OCI-LY7 (cell line): ENCODE results near the gene EPSTI1. TPM values are rescaled to one million over a fixed set of nuclear protein-coding genes. Genes with fewer than 3 reads are reported as not detected.

Source experiments
- BruUV-seq: library from RNA; stranded (reverse); fragments of 400-500 nt; replicated peaks from 2 replicates; lab custom pipeline; 2021; lab: Mats Ljungman, UMichigan
- CTCF ChIA-PET: fragments of 300-600 bp; sonication (Branson Sonifier 250); formaldehyde crosslinking; loops from one replicate; lab custom pipeline; 2022; ENCODE audit warnings: antibody characterized with exemption; ENCODE audit not compliant: unreplicated experiment; lab: Charles Lee
- POLR2A ChIA-PET: fragments of 300-600 bp; sonication (Branson Sonifier 250); formaldehyde crosslinking; loops from one replicate; lab custom pipeline; 2022; ENCODE audit warnings: antibody characterized with exemption; lab: Charles Lee
- DNase-seq: peaks from one replicate; pipeline ENCODE4 v3.0.0-alpha.2; 2015; ENCODE audit warnings: low spot score
- H2AFZ ChIP-seq: fragments of 200-600 bp; sonication (generic), shearing (Covaris generic); 2 replicates; pipeline ENCODE4 v1.6.1; 2014; ENCODE audit warnings: mild to moderate bottlenecking, antibody characterized with exemption, low read length, moderate library complexity
- H3K27ac ChIP-seq: fragments of 200-600 bp; sonication (generic); 2 replicates; pipeline ENCODE4 v1.5.1; 2014; ENCODE audit warnings: mixed run types, low read depth, mild to moderate bottlenecking, moderate library complexity, low read length, inconsistent platforms; ENCODE audit not compliant: poor library complexity, severe bottlenecking
- H3K36me3 ChIP-seq: fragments of 200-600 bp; sonication (generic); 2 replicates; pipeline ENCODE4 v1.6.1; 2014; ENCODE audit warnings: mild to moderate bottlenecking, antibody characterized with exemption, low read length, moderate library complexity, mixed read lengths; ENCODE audit not compliant: insufficient read depth
- H3K4me1 ChIP-seq: fragments of 200-600 bp; sonication (generic); 2 replicates; pipeline ENCODE4 v1.5.1; 2014; ENCODE audit warnings: mild to moderate bottlenecking, low read length; ENCODE audit not compliant: insufficient read depth, poor library complexity, severe bottlenecking
- H3K4me2 ChIP-seq: fragments of 200-600 bp; sonication (generic); 2 replicates; pipeline ENCODE4 v1.6.1; 2014; ENCODE audit warnings: mild to moderate bottlenecking, low read length
- H3K4me3 ChIP-seq: fragments of 200-600 bp; sonication (generic); 2 replicates; pipeline ENCODE4 v1.5.1; 2014; ENCODE audit warnings: mild to moderate bottlenecking, low read depth, low read length; ENCODE audit not compliant: poor library complexity, severe bottlenecking
- H3K79me2 ChIP-seq: fragments of 200-600 bp; sonication (generic); 2 replicates; pipeline ENCODE4 v1.6.1; 2016; ENCODE audit warnings: low read depth, mild to moderate bottlenecking, low read length, moderate library complexity, mixed read lengths; ENCODE audit not compliant: insufficient read depth
- H3K9me2 ChIP-seq: fragments of 200-600 bp; sonication (generic); 2 replicates; pipeline ENCODE4 v1.6.1; 2016; ENCODE audit warnings: mild to moderate bottlenecking, low read length, mixed read lengths; ENCODE audit not compliant: insufficient read depth
- H3K9me3 ChIP-seq: fragments of 200-600 bp; sonication (generic); 2 replicates; pipeline ENCODE4 v1.6.1; 2014; ENCODE audit warnings: mild to moderate bottlenecking, mixed run types, low read length, mixed read lengths
- H4K20me1 ChIP-seq: fragments of 200-600 bp; sonication (generic); 2 replicates; pipeline ENCODE4 v1.6.1; 2014; ENCODE audit warnings: mild to moderate bottlenecking, antibody characterized with exemption, low read length, moderate library complexity, mixed read lengths; ENCODE audit not compliant: insufficient read depth
- EZH2phosphoT487 ChIP-seq: fragments of 200-600 bp; sonication (generic); IDR thresholded peaks from 2 replicates; pipeline ENCODE4 v1.6.1; 2018; ENCODE audit warnings: low read depth, borderline replicate concordance, mild to moderate bottlenecking, mixed run types, antibody characterized with exemption, low read length, moderate library complexity, mixed read lengths
- intact Hi-C: fragments of 100-400 bp; cut with micrococcal nuclease; formaldehyde crosslinking; loops from one replicate; pipeline ENCODE4 v1.10.0; 2022; ENCODE audit not compliant: unreplicated experiment
- total RNA-seq, 2 experiments: library from RNA; depleted of rRNA in 1 of 2; stranded (reverse); fragments of >200 nt in 1 of 2; shearing (Covaris generic) in 1 of 2; gene quantifications; 2 replicates each; pipeline ENCODE4 v1.2.3, GENCODE V29; 2014 to 2022
- TF ChIP-seq, protein P1 (sequence below): fragments of 200-600 bp; sonication (generic); conservative IDR thresholded peaks from 2 replicates; pipeline ENCODE4 v1.5.1; 2014; ENCODE audit warnings: mild to moderate bottlenecking, antibody characterized with exemption, low read length, moderate library complexity, mixed read lengths

Gene EPSTI1
- total RNA-seq, 2 experiments from 2014 or later, result 0.49 to 2.1 TPM

DNA sequence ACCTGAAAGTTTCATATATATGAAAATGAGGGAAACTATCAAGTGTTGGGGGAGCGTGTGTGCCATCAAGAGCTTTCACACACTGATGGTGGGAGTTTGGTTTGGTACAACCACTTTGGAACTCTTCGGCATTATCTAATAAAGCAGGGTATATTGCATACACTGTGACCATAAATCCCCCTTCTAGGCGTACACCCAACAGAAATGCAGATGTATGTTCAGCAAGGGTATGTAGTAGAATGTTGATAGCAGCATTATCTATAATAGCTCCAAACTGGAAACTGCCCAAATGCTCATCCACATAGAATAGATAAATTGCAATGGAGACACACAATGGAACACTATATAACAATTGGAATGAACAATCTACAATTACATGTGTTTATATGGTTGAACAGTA, 139.9 kb downstream of the EPSTI1 start:
- H3K9me2 ChIP-seq, result no peaks in the 10 kb centered on the region
- H3K9me3 ChIP-seq, result no peaks in the 10 kb centered on the region
- BruUV-seq, result no TSS peak
- CTCF ChIA-PET, result no interaction called here
- no peaks in the 10 kb centered on the region for H4K20me1 ChIP-seq
- H3K27ac ChIP-seq, result no peak overlapping the region
- H3K36me3 ChIP-seq, result no peaks in the 10 kb centered on the region
- DNase-seq, result no peak
- no peak overlapping the region for H2AFZ ChIP-seq
- no peaks in the 10 kb centered on the region for H3K79me2 ChIP-seq
- TF ChIP-seq EZH2phosphoT487, result no peak
- TF ChIP-seq, protein P1, sequence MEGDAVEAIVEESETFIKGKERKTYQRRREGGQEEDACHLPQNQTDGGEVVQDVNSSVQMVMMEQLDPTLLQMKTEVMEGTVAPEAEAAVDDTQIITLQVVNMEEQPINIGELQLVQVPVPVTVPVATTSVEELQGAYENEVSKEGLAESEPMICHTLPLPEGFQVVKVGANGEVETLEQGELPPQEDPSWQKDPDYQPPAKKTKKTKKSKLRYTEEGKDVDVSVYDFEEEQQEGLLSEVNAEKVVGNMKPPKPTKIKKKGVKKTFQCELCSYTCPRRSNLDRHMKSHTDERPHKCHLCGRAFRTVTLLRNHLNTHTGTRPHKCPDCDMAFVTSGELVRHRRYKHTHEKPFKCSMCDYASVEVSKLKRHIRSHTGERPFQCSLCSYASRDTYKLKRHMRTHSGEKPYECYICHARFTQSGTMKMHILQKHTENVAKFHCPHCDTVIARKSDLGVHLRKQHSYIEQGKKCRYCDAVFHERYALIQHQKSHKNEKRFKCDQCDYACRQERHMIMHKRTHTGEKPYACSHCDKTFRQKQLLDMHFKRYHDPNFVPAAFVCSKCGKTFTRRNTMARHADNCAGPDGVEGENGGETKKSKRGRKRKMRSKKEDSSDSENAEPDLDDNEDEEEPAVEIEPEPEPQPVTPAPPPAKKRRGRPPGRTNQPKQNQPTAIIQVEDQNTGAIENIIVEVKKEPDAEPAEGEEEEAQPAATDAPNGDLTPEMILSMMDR, result no peak
- H3K4me1 ChIP-seq, result no peaks in the 10 kb centered on the region
- POLR2A ChIA-PET, result interaction anchor here (0.5 to 1.0 kb wide), 2 partner anchors 14 to 258 kb away, joined by 3 read pairs; no protein-coding TSS in a partner anchor
- no peak overlapping the region for H3K4me2 ChIP-seq
- intact Hi-C loops, result no loop called here
- H3K4me3 ChIP-seq, result no peak overlapping the region

DNA sequence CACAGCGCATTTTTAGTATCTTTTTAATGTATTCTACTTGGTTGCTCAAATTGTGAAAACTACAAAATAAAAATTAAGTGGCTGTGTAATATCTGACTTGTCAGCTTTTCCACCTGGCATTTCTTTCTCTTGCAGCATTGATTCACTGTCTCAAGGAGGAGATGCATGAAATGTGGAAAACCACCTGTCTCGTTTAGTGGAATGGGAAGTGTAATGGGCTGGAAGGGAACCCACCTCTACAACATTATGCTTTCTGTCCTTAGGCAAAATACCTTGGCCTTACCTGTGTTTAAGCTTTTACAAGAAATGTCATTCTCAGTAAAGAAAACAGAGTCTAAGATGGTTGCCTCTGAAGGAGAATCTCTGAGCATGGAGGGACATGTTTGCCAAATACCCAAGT, 142.8 kb downstream of the EPSTI1 start:
- H3K79me2 ChIP-seq, result no peaks in the 10 kb centered on the region
- intact Hi-C loops, result no loop called here
- CTCF ChIA-PET, result no interaction called here
- no peak for DNase-seq
- no peak overlapping the region for H3K4me3 ChIP-seq
- H4K20me1 ChIP-seq, result no peaks in the 10 kb centered on the region
- no peaks in the 10 kb centered on the region for H3K9me2 ChIP-seq
- no peaks in the 10 kb centered on the region for H3K4me1 ChIP-seq
- H3K36me3 ChIP-seq, result no peaks in the 10 kb centered on the region
- H3K9me3 ChIP-seq, result no peaks in the 10 kb centered on the region
- POLR2A ChIA-PET, result interaction anchor here (0.9 kb wide), 1 partner anchor 12 kb away, joined by 3 read pairs; no protein-coding TSS in a partner anchor
- no TSS peak for BruUV-seq
- TF ChIP-seq EZH2phosphoT487, result no peak
- TF ChIP-seq, protein P1, result no peak
- no peak overlapping the region for H3K27ac ChIP-seq
- H2AFZ ChIP-seq, result no peak overlapping the region
- no peak overlapping the region for H3K4me2 ChIP-seq

DNA sequence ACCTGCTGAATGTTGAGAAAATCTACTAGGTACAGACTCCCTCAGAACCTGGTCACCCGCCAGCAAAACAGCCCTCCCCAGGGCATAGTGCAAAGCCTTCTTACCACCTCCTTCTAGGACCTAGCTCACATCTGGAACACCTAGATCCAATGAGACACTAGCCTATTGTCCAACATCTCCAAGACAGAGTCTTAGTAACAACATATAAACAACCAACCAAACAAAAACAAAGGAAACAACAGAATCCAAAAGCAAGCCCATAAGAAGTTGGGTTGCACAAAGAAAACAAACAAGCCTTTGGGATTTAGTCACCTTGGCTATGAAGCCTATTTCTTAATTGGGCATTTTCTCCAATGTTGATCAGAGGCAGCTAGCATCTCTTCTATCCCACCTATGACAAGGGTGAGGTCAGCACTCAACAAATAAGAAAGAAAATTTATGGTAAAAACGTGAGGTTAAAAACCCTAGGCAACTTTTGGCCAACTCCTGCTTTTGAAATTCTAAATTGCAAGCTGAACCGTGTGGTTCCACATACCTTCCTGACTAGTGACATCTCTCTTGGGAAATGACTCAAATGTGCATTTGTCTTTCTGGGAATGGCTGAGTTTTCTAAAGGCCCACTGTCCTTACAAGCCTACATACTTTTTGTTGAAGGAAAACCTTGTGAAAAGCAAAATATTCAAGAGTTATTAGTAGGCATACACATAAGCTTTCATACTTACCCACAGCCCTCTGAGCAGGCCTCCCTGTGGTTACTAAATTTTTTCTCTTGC, 144.0 kb downstream of the EPSTI1 start:
- DNase-seq, result no peak
- no peaks in the 10 kb centered on the region for H3K9me3 ChIP-seq
- no peak overlapping the region for H3K4me3 ChIP-seq
- ChIA-PET CTCF (no interaction called here), POLR2A (no interaction called here)
- no peaks in the 10 kb centered on the region for H4K20me1 ChIP-seq
- H3K4me1 ChIP-seq, result no peaks in the 10 kb centered on the region
- H3K79me2 ChIP-seq, result no peaks in the 10 kb centered on the region
- H3K27ac ChIP-seq, result no peak overlapping the region
- H3K9me2 ChIP-seq, result no peaks in the 10 kb centered on the region
- H3K4me2 ChIP-seq, result no peak overlapping the region
- no peak for TF ChIP-seq EZH2phosphoT487
- TF ChIP-seq, protein P1, result no peak
- intact Hi-C loops, result no loop called here
- no peaks in the 10 kb centered on the region for H3K36me3 ChIP-seq
- H2AFZ ChIP-seq, result no peak overlapping the region
- BruUV-seq, result no TSS peak
